Measurements from ENCODE around the gene SLC5A6. TPM values are rescaled to one million over a fixed set of nuclear protein-coding genes. Genes with fewer than 3 reads are reported as not detected.

SLC5A6 gene
- polyA plus RNA-seq, 1 experiment, result 33.7 TPM

- no peaks in the 10 kb centered on the region; the same call in 1 of the 2 replicates for H3K27me3 ChIP-seq (ENCODE audit: control insufficient read depth, insufficient read depth, low read length)
- DNase-seq (ENCODE audit: low read depth), result no peak
- no peaks in the 10 kb centered on the region for H3K36me3 ChIP-seq (ENCODE audit: control insufficient read depth, insufficient read depth, low read length)
- TF ChIP-seq, protein P1, sequence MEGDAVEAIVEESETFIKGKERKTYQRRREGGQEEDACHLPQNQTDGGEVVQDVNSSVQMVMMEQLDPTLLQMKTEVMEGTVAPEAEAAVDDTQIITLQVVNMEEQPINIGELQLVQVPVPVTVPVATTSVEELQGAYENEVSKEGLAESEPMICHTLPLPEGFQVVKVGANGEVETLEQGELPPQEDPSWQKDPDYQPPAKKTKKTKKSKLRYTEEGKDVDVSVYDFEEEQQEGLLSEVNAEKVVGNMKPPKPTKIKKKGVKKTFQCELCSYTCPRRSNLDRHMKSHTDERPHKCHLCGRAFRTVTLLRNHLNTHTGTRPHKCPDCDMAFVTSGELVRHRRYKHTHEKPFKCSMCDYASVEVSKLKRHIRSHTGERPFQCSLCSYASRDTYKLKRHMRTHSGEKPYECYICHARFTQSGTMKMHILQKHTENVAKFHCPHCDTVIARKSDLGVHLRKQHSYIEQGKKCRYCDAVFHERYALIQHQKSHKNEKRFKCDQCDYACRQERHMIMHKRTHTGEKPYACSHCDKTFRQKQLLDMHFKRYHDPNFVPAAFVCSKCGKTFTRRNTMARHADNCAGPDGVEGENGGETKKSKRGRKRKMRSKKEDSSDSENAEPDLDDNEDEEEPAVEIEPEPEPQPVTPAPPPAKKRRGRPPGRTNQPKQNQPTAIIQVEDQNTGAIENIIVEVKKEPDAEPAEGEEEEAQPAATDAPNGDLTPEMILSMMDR (IDR thresholded peaks at IDR 0.05; ENCODE audit: insufficient read depth, low read depth, low read length), result no peak
- POLR2A ChIA-PET, result interaction anchor here (0.6 kb wide), 1 partner anchor 114 kb away, joined by 4 read pairs; no protein-coding TSS in a partner anchor
- no peak overlapping the region for H3K4me3 ChIP-seq (ENCODE audit: low read depth, low read length)
- CTCF ChIA-PET, result interaction anchor here (0.6 to 1.5 kb wide), 4 partner anchors 9 to 97 kb away, joined by 3 to 4 read pairs (median 3); no protein-coding TSS in a partner anchor
Measured at GRCh38 chr2:27194538-27195354, 17.3 kb downstream of the SLC5A6 start.

GRCh38 chr2:27191070-27191829 lies 20.8 kb downstream of the SLC5A6 start:
- ChIA-PET POLR2A (interaction anchor here (0.6 kb wide), 1 partner anchor 112 kb away, joined by 3 read pairs; no protein-coding TSS in a partner anchor), CTCF (interaction anchor here (0.7 to 3.3 kb wide), 21 partner anchors 13 to 225 kb away, joined by 3 to 38 read pairs (median 5); partner anchors contain the start of genes ABHD1, CGREF1, KHK and PRR30)
- no peak for DNase-seq (ENCODE audit: low read depth)
- no peaks in the 10 kb centered on the region; the same call in 1 of the 2 replicates for H3K27me3 ChIP-seq (ENCODE audit: control insufficient read depth, insufficient read depth, low read length)
- H3K4me3 ChIP-seq (ENCODE audit: low read depth, low read length), result no peak overlapping the region
- H3K36me3 ChIP-seq (ENCODE audit: control insufficient read depth, insufficient read depth, low read length), result no peaks in the 10 kb centered on the region
- TF ChIP-seq, protein P1 (IDR thresholded peaks at IDR 0.05; ENCODE audit: insufficient read depth, low read depth, low read length), result peak; percentile 74

GRCh38 chr2:27189989-27190388 lies 22.1 kb downstream of the SLC5A6 start:
- DNase-seq (ENCODE audit: low read depth), result no peak
- Histone ChIP-seq H3K4me3 (ENCODE audit: low read depth, low read length) (no peak overlapping the region), H3K27me3 (ENCODE audit: control insufficient read depth, insufficient read depth, low read length) (no peaks in the 10 kb centered on the region; the same call in 1 of the 2 replicates), H3K36me3 (ENCODE audit: control insufficient read depth, insufficient read depth, low read length) (no peaks in the 10 kb centered on the region)
- TF ChIP-seq, protein P1 (IDR thresholded peaks at IDR 0.05; ENCODE audit: insufficient read depth, low read depth, low read length), result no peak
- ChIA-PET POLR2A (no interaction called here), CTCF (interaction anchor here (1.0 to 3.3 kb wide), 2 partner anchors 10 to 89 kb away, joined by 3 to 35 read pairs; no protein-coding TSS in a partner anchor)

- DNase-seq (ENCODE audit: low read depth), result no peak
- Histone ChIP-seq H3K36me3 (ENCODE audit: control insufficient read depth, insufficient read depth, low read length) (no peaks in the 10 kb centered on the region), H3K4me3 (ENCODE audit: low read depth, low read length) (no peak overlapping the region), H3K27me3 (ENCODE audit: control insufficient read depth, insufficient read depth, low read length) (no peaks in the 10 kb centered on the region; the same call in 1 of the 2 replicates)
- POLR2A ChIA-PET, result no interaction called here
- CTCF ChIA-PET, result interaction anchor here (1.0 to 5.2 kb wide), 7 partner anchors 16 to 100 kb away, joined by 3 to 24 read pairs (median 5); partner anchors contain the start of genes KHK and PREB
- TF ChIP-seq, protein P1 (IDR thresholded peaks at IDR 0.05; ENCODE audit: insufficient read depth, low read depth, low read length), result no peak
Measured at GRCh38 chr2:27186613-27187345, 25.3 kb downstream of the SLC5A6 start.

Measured in BJ (cell line).